Renal cortical epithelial cell (primary cell): ENCODE results near the gene OXGR1. TPM values are rescaled to one million over a fixed set of nuclear protein-coding genes. Genes with fewer than 3 reads are reported as not detected.
"Not testable (repeated sequence)": the region's sequence is repeated elsewhere in the genome, so short reads cannot be mapped to it uniquely, and the experiment has no call there.

ENCODE experiments used
- DNase-seq: peaks from one replicate; pipeline ENCODE4 v3.0.0-alpha.2; 2011; ENCODE audit warnings: low read depth
- total RNA-seq: library from RNA; depleted of rRNA; stranded (reverse); fragments of >200 nt; gene quantifications from 2 replicates; pipeline ENCODE4 v1.2.3, GENCODE V29; 2014

OXGR1 gene
- total RNA-seq = not detected in 2 replicates

GRCh38 chr13:96994017-96994857, at the start of gene OXGR1:
OXGR1 (minus strand) TSS chr13:96994476; CDS start chr13:96987759, 6,717 bp downstream.
- peak; percentile 29 for DNase-seq

DNA sequence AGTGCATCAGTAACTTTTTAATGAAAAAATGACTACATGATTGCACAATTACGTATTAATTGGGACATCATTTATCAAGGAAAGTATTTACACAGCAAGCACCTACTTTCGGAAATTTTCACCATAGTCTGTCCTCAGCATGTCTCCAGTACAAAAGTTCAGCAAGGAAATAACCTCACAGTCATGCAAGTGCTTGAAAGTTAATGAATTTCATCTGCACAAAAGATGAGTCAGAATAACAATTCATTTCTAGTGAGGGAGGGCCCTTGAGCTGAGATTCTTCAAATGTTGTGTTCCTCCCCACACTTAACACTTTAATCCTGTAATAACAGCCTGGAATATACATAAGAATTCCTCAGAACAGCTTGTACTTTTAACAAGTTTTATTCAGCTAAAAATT, 49.0 kb upstream of the OXGR1 start:
- DNase-seq = peak; percentile 28

DNA sequence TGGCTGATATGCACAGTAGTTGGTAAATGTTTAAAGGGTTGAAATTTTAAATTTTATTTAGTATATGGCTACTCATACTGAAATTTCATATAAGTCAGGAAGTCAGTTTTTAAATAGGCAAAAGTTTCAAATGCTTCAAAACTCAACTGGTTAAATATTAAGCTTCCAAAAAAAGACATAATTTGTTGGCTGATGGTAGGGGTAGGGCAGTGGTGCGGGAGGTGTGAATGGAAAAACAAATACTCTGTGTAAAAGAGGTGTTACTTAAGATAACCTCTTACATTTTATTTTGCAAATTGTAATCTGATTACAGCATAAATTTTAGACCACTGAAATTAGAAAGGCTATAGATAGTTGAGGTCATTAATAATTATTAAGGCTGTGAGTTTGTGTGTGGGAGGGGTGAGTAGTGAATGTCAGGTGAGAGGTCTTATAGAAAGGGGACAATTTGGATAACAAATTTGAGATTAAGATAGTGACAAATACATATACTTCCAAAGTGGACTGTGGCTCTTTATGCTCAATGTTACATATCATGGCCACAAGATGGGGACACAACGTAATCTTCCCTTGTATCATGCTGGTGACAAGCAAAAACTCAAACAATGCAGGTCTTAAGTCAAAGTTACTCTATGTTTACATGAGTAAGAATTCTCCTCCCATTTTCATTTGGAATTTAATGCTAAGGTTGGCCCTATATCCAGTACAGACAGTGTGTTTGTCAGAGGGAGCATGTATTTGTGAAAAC, 36.6 kb upstream of the OXGR1 start:
- DNase-seq = peak; percentile 41

GRCh38 chr13:97028441-97029299, 34.4 kb upstream of the OXGR1 start:
- peak; percentile 44 for DNase-seq

GRCh38 chr13:97027162-97027554, 32.9 kb upstream of the OXGR1 start:
- DNase-seq = no peak

DNA sequence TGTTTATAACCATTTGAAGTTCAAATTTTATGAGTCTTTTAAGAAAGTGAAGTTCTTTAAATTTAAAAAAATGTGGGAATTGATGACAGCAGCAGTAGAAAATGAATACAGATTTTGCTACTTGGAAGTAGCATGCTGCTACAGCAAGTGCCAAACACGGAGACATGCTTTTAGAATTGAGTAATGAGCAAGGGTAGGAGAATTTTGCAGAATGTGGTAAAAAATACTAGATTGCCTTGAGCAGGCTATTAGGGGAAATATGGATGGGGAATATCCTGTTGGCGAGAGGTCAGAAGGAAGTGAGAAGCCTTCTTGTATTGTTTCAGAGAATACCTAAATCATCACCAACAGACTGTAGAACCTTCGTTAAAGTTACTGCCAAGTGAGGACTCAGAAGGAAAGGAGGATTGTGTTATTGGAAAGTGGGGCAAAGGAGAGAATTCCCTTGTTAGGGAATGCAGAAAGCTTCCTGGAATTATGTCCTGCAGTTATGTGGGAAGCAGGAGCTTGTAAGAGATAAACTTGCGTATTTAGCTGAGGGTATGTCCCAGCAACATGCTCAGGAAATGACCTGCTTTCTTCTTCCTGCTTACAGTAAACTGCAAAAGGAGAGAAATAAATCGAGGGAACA, 32.4 kb upstream of the OXGR1 start:
- no peak for DNase-seq

- DNase-seq = not testable (repeated sequence)
These were observed 29.5 kb upstream of the OXGR1 start for GRCh38 chr13:97023812-97024211.

- no peak for DNase-seq
These were observed 28.8 kb upstream of the OXGR1 start for GRCh38 chr13:97023117-97023516.

DNA sequence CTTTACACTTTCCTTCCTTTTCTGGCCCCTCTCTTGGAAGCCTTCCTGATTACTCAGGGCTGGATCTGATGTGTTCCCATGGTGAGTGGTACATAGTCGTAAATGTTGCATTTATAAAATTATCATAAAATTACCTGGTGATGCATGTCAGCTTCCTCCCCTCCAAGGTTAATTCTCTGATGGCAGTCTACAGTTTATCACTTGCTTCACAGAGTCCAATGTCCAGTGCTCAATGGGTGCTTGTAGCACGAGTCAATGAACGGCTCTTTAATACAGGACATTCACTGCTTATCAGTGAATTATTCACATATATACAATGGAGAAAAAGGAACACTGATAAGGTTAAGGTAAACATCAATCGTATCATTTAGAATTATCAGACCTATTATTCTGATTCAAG, 27.0 kb upstream of the OXGR1 start:
- DNase-seq = no peak

GRCh38 chr13:97020689-97021240, 26.5 kb upstream of the OXGR1 start:
- DNase-seq = no peak

DNA sequence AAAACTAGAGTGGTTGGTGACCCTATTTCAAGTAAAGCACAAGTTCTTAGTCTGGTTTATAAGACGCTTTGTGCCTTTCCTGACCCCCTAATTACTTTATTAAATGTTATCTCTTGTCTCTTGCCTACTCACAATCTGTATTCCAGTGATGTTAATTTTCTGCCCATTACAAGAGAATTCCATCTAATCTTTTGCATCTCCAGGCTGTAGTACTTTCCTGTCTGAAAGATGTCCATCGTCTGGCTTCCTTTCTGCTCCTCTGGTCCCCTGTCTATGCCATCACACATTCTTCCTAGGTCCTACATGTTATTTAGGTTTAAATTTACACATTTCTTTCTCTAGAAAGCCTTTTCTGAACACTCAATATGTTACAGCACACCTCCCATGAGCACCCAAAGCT, 25.9 kb upstream of the OXGR1 start:
- DNase-seq = no peak

- DNase-seq = no peak
These were observed 25.0 kb upstream of the OXGR1 start for GRCh38 chr13:97019236-97019635.

DNA sequence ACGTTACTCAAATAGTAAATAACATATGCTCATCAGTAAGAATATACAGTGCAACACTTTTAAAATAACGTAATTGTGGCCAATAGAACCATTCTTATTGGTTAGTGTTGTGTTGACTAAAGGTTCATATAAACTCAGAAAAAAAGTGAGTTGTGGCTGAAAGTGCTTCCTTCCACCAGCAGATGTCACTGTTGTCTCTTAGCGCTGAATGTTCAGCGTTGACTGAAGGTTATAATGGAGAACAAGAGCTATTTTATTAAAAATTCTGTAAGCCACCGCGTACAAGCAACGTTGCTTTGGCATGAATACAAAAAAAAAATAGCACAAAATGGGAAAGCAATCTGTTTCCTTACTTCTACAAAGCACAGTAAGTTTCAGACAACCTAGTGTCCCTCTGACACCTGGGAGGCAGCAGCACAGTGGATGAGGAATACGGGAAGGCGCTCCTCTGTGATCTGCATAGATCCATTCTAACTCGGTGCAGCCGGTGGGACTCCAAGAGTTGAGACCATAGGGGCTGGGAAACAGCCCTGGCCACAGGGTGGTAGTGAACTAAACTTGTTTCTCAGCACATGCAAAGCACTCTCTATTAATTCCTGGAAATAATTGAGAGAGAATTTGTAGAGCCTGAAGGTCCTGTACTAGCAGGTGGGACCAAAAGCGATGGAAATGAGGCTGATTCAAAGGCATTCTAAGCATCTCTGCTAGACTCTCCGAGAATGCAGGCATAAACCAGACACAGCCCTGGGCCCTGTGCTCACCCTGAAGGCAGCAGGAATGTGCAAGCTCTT, 23.9 kb upstream of the OXGR1 start:
- peak; percentile 55 for DNase-seq

GRCh38 chr13:97017322-97017721, 23.0 kb upstream of the OXGR1 start:
- DNase-seq = no peak

- no peak for DNase-seq
These were observed 21.5 kb upstream of the OXGR1 start for GRCh38 chr13:97015661-97016350.

- DNase-seq = no peak
These were observed 18.2 kb upstream of the OXGR1 start for GRCh38 chr13:97012251-97013048.

DNA sequence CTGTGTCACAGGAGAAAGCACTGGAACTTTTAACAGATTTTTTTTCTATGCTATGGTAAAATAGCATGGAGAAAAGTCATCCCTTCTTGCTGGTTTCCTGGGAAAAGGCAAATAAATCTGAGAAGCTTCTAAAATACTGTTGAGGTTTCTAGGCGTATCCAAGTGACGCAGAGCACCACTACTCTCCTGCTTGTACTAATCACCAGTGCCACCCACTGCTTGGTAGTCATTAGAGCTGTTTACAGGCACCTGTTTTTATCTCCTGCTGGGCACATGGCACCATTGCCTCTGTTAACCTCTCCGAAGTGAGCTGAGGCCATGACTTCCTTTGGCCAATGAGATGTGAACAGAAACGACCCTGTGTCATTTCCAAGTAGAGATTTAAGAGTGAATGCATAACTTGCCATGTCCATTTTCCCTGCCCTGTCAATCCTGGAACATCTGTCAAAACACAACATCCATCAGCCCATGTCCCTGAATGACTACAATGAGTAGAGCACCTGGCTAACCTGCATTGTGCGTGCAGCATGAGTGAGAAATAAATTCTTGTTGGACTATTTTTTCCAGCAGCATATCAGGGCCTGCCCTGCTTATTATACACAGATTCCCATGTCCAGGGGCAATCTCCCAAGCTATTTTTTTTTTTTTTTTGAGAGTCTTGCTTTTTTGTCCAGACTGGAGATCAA, 17.3 kb upstream of the OXGR1 start:
- no peak for DNase-seq

GRCh38 chr13:97008643-97009042, 14.4 kb upstream of the OXGR1 start:
- DNase-seq = no peak
